Endothelial cell of hepatic sinusoid (primary cell): ENCODE results near the gene SNRNP70.
"Not testable (repeated sequence)": the region's sequence is repeated elsewhere in the genome, so short reads cannot be mapped to it uniquely, and the experiment has no call there.

Experiments used
- in situ Hi-C: cut with HindIII; loops from 2 replicates; pipeline ENCODE4 v1.10.0; 2017; ENCODE audit warnings: low sequenced_read_pairs

Gene SNRNP70

GRCh38 chr19:49118565-49119410 is 33.5 kb downstream of the SNRNP70 start, which contains the start of gene C19orf73:
C19orf73 (minus strand) TSS chr19:49119143; CDS start chr19:49119022, 121 bp downstream.
- in situ Hi-C loops: no loop called here

DNA sequence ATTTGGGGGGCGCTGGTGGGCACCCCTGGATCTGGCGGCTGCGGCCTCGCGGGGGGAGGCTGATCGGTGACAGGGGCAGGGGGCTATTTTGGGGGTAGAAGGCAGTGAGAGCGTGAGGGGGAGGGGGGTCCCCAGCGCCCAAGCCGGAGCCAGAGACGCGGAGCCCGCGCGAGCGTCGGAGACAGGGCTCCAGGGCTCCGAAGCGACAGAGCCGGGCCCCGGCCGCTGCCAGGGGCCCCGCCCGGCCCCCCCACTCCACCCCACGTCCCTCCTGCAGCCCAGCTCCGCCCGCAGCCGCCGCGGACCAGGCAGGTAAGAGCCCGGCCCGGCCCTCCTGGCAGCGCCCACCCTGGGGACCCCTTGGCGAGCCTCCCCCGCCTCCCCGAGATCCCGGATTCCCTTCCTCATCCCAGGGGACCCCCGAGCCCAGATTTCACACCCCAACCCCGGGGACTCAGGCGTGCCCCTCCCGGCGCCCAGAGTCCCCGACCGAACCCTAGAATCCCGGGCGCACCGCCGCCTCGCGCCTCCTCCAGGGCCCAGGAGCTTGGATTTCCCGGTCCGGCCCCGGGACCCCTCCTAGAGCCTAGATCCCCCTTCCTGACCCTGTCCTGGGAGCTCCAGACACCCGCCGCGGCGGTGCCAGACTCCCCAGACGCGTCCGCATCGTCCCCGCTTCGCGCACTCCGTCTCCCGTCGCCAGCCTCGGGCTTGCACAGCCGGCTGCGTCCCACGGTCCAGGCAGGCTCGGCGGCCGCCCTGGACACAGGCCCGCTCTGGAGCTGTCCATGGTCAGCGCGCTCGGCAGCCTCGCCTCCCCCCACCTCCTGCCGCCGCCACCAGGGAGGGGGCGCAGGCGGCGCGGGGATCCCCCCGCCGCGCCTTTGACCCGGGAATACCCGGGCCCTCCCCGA is 34.4 kb downstream of the SNRNP70 start, which contains the start of gene PPFIA3:
TSS of gene PPFIA3 (plus strand) at position 134 of the 914 bp plus-strand sequence. CDS start 8,330 bp downstream, outside the sequence.
- in situ Hi-C loops: no loop called here

GRCh38 chr19:49120325-49120683 is 35.1 kb downstream of the SNRNP70 start:
- in situ Hi-C loops: no loop called here

DNA sequence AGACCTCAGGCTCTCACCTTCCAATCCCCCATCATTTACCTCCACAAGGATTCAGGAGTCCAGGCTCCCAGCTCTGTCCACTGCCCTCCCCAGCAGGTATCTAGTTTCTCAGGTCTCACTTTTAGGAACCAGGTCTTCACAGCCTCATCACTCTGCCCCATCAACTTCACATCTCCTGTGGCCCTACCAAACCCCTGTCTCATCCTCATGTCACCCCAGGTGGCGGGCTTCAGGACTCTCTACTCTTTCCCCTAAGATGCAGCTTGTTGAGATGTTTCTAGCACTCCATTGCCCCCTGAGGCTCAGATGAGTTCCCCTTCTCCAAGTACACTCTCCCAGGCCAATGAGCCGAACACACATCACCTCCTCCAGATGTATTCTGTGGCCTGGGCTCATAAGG is 35.6 kb downstream of the SNRNP70 start:
- in situ Hi-C loops: no loop called here

GRCh38 chr19:49121841-49122240 is 36.6 kb downstream of the SNRNP70 start:
- in situ Hi-C loops: not testable (repeated sequence)

- in situ Hi-C loops: not testable (repeated sequence)
Observed at GRCh38 chr19:49123285-49123684, 38.0 kb downstream of the SNRNP70 start.

GRCh38 chr19:49125025-49125731 is 39.9 kb downstream of the SNRNP70 start:
- in situ Hi-C loops: no loop called here

DNA sequence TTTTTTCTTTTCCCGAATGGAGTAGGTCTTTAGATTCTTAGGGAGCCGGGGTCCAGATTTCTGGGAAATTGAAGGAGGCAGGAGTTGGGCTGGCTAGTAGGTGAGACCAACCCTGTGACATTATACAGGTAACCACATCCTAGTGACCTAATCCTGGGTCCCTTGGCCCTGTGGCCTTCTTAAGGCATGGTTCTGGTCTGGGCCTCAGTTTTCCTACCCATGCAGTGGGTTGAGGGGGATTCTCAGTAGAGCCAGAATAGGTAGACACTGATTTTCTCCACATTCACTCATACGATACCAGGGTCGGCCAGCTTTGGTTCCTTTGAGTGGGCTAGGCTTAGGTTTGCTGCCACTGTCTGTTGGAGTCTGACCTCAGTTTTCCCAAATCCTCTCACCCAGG is 41.3 kb downstream of the SNRNP70 start:
- in situ Hi-C loops: no loop called here

GRCh38 chr19:49127225-49127624 is 42.0 kb downstream of the SNRNP70 start:
- in situ Hi-C loops: not testable (repeated sequence)

DNA sequence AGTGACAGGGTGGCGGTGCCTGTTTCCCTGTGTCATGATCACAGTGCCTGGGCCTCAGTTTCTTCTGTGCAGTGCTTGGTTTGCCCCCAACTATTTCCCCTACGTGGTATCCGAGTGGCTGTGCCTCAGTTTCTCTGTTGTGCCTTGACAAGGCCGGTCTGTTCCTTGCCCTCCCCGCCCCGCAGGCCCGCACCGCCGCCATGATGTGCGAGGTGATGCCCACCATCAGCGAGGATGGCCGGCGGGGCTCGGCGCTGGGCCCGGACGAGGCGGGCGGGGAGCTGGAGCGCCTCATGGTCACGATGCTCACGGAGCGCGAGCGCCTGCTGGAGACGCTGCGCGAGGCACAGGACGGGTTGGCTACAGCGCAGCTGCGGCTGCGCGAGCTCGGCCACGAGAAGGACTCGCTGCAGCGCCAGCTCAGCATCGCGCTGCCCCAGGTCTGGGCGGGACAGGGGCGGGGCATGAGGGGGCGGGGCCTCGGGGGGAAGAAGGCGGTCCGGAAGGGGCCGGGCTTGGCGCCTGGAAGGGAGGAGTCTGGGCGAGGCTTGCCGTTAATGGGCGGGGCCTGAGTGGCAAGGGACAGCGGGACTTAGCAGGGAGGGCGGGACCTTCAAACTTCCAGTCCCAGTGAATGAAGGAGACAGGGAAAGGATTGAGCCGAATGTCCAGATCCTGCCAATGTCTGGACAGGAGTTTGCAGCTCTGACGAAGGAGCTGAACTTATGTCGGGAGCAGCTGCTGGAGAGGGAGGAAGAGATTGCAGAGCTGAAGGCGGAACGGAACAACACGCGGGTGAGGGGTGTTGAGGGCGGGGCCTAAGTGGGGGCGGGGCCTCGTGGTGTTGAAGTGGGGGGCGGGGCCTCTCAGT is 42.7 kb downstream of the SNRNP70 start:
- in situ Hi-C loops: no loop called here

DNA sequence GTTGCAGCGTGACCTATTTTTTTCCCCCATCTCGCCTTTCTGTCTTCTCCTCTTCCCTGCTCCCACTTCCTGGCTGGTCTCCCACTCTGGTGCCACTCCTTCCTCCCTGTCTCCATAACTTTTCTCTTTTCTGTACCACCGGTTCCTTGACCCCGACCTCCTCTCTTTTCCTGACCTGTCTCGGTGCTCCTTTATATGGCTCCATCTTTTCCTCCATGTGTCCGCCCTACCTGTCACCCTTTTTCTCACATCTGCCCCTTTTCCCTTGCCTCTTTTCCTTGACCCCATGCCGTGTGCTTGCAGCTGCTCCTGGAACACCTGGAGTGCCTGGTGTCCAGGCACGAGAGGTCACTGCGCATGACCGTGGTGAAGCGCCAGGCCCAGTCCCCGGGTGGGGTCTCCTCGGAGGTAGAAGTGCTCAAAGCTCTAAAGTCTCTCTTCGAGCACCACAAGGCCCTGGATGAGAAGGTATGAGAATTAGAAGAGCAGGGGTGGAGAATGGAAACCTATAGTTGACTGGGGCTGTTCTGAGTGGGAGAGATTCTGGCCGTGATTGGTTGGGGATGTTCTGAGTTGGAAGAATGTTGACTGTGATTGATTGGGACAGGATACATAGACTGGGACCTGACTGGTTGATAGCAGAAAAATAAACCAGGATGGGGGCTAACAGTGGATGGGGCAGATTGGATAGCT is 43.4 kb downstream of the SNRNP70 start:
- in situ Hi-C loops: no loop called here

- in situ Hi-C loops: no loop called here
Observed at GRCh38 chr19:49129238-49129583, 44.0 kb downstream of the SNRNP70 start.

DNA sequence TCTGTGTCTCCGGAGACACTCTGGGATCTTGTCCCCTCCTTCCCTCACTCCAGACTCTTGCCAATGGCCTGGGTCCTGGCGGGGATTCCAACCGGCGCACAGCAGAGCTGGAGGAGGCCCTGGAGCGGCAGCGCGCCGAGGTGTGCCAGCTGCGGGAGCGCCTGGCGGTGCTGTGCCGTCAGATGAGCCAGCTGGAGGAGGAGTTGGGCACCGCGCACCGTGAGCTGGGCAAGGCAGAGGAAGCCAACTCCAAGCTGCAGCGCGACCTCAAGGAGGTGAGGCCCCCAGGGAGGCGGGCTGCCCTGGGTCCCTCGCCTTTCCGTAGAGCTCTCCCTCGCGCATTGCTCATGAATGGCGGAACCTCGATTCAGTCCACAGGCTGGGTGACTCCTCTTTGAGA is 45.1 kb downstream of the SNRNP70 start:
- in situ Hi-C loops: no loop called here

DNA sequence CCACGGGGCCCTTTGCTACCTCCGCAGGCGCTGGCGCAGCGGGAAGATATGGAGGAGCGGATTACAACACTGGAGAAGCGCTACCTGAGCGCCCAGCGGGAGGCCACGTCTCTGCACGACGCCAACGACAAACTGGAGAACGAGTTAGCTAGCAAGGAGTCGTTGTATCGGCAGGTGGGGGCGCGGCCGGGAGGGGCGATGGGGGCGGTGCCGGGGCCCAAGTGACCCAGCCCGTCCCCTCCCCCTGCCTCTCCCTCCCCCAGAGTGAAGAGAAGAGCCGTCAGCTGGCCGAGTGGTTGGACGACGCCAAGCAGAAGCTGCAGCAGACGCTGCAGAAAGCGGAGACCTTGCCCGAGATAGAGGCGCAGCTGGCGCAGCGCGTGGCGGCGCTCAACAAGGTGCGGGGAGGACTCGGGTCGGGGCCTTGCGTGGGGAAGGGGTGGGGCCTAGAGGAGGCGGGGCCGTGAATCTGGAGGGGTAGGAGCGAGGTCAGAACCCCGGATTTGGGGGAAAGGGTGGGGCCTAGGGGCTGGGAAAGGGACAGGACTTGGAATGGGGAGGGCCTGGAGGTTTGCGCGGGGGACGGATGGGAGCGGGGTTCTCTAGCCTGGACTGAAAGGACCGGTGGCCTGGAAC is 47.8 kb downstream of the SNRNP70 start:
- in situ Hi-C loops: no loop called here

- in situ Hi-C loops: no loop called here
Observed at GRCh38 chr19:49133621-49134454, 48.6 kb downstream of the SNRNP70 start.

GRCh38 chr19:49135686-49136085 is 50.4 kb downstream of the SNRNP70 start:
- in situ Hi-C loops: no loop called here

- in situ Hi-C loops: no loop called here
Observed at GRCh38 chr19:49136771-49137171, 51.5 kb downstream of the SNRNP70 start.

DNA sequence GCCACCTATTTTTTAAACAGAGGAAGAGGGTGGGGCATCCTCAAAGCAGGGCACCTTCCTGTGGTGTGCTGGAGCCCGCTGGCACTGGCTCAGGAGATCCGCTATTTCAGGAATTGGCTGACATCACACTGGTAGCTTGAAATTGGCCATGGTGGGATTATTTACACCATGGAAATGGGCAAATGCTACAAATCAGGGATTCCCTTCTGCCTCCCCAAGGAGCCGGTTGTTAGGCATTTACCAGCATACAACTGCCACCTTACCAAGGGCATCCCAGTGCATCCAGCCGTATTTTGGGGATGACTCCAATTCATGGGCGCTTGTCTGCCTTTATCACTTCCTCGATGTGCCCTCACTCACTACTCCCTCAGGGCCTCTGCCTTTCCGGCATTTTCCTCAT is 55.7 kb downstream of the SNRNP70 start:
- in situ Hi-C loops: no loop called here
